ENCODE measurements around the gene RAP1A. TPM values are rescaled to one million over a fixed set of nuclear protein-coding genes. Genes with fewer than 3 reads are reported as not detected.

The RAP1A gene
- total RNA-seq, 1 experiment from 2014 or later, result 55.2 TPM

DNA sequence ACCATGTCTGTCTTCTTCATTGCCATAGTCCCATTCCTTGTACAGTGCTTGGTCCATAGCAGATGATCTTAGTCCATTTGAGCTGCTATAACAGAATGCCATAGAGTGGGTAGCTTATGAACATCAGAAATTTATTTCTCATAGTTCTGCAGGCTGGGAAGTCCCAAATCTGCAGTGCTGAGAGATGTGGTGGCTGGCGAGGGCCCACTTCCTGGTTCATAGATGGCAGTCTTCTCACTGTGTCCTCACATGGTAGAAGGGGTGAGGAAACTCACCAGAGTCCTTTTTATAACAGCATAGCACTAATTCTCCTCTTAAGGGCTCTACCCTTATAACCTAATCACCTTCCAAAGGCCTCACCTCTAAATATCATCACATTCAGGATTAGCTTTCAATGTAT, 23.1 kb upstream of the RAP1A start:
- H3K4me1 ChIP-seq (replicated peaks; ENCODE audit: insufficient read depth), result peaks cover 40% of the 10 kb centered on the region
- CTCF ChIA-PET, result no interaction called here

DNA sequence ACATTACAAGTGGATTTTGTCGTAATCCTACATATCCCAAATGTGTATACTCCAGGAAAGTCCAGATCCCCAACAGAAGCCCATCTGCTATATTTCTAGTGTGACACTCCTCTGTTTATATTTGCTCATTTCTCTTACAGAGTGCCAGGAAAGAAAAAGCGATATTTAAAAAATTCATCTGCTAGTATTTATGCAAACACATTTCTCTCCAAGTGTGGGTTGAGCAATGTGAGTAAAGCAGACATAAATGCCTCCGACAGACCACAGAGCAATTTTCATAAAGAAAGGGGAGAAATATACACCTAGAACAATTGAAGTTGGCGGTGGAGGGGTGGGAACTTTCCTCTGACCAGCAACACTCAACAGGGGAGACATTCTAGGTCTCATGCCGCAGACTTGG, 22.2 kb upstream of the RAP1A start:
- POLR2A ChIA-PET (ENCODE audit: unreplicated experiment), result no interaction called here

More for the DNA sequence above, 23.1 kb upstream of the RAP1A start:
- intact Hi-C loops (cut with micrococcal nuclease; ENCODE audit: unreplicated experiment), result no loop called here
- no peaks in the 10 kb centered on the region for H3K36me3 ChIP-seq (ENCODE audit: low read depth)
- H3F3A ChIP-seq (ENCODE audit: insufficient read depth, low read depth), result peaks cover 32% of the 10 kb centered on the region
- POLR2A ChIA-PET (ENCODE audit: unreplicated experiment), result no interaction called here
- H4K20me1 ChIP-seq (ENCODE audit: insufficient read depth), result no peaks in the 10 kb centered on the region
- no peak for DNase-seq
- H2AFZ ChIP-seq, result no peak overlapping the region
- no peaks in the 10 kb centered on the region for H3K9me2 ChIP-seq (ENCODE audit: insufficient read depth)
- TF ChIP-seq EZH2 (IDR thresholded peaks at IDR 0.05; ENCODE audit: low read depth), result no peak
- TF ChIP-seq, protein P1, sequence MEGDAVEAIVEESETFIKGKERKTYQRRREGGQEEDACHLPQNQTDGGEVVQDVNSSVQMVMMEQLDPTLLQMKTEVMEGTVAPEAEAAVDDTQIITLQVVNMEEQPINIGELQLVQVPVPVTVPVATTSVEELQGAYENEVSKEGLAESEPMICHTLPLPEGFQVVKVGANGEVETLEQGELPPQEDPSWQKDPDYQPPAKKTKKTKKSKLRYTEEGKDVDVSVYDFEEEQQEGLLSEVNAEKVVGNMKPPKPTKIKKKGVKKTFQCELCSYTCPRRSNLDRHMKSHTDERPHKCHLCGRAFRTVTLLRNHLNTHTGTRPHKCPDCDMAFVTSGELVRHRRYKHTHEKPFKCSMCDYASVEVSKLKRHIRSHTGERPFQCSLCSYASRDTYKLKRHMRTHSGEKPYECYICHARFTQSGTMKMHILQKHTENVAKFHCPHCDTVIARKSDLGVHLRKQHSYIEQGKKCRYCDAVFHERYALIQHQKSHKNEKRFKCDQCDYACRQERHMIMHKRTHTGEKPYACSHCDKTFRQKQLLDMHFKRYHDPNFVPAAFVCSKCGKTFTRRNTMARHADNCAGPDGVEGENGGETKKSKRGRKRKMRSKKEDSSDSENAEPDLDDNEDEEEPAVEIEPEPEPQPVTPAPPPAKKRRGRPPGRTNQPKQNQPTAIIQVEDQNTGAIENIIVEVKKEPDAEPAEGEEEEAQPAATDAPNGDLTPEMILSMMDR (conservative IDR thresholded peaks at IDR 0.05), result no peak
- H3K79me2 ChIP-seq (ENCODE audit: low read depth), result no peaks in the 10 kb centered on the region
- no peak overlapping the region for H3K27ac ChIP-seq
- no peak overlapping the region for H3K4me3 ChIP-seq
- H3K27me3 ChIP-seq (ENCODE audit: insufficient read depth, low read depth), result no peaks in the 10 kb centered on the region
- H3K9me3 ChIP-seq (ENCODE audit: insufficient read depth, low read depth), result no peaks in the 10 kb centered on the region
- BruUV-seq (replicated peaks), result no TSS peak
- no peak overlapping the region for H3K4me2 ChIP-seq

DNA sequence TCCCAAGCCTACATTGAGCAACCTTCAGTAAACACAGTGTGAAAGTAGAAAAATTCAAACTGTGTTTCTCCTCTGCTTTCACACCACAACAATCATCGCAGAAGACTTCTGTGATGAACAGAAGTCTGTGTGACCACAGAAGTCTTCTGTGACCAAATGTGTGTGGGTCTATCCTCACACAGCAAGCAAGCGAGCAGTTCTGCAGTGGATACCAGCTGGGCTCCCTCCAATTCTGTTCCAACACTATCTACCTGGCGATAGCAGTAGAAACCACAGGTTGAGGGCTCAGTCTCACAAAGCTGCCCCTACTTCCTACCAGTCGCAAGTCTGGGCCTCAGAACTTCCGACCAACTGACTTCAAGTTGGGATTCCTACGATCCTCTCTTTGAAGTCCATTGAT, 21.0 kb upstream of the RAP1A start:
- Histone ChIP-seq H3K4me1 (replicated peaks; ENCODE audit: insufficient read depth) (peaks cover 21% of the 10 kb centered on the region), H4K20me1 (ENCODE audit: insufficient read depth) (no peaks in the 10 kb centered on the region), H3K9me2 (ENCODE audit: insufficient read depth) (no peaks in the 10 kb centered on the region), H2AFZ (no peak overlapping the region), H3K4me2 (no peak overlapping the region), H3K9me3 (ENCODE audit: insufficient read depth, low read depth) (no peaks in the 10 kb centered on the region), H3K79me2 (ENCODE audit: low read depth) (no peaks in the 10 kb centered on the region), H3K27ac (no peak overlapping the region), H3F3A (ENCODE audit: insufficient read depth, low read depth) (peaks cover 14% of the 10 kb centered on the region), H3K36me3 (ENCODE audit: low read depth) (no peaks in the 10 kb centered on the region), H3K27me3 (ENCODE audit: insufficient read depth, low read depth) (no peaks in the 10 kb centered on the region), H3K4me3 (no peak overlapping the region)
- no peak for DNase-seq
- intact Hi-C loops (cut with micrococcal nuclease; ENCODE audit: unreplicated experiment), result no loop called here
- POLR2A ChIA-PET (ENCODE audit: unreplicated experiment), result no interaction called here
- no peak for TF ChIP-seq EZH2 (IDR thresholded peaks at IDR 0.05; ENCODE audit: low read depth)
- TF ChIP-seq, protein P1 (conservative IDR thresholded peaks at IDR 0.05), result no peak
- BruUV-seq (replicated peaks), result no TSS peak
- CTCF ChIA-PET, result no interaction called here

More for the DNA sequence above, 22.2 kb upstream of the RAP1A start:
- Histone ChIP-seq H4K20me1 (ENCODE audit: insufficient read depth) (no peaks in the 10 kb centered on the region), H3K4me3 (no peak overlapping the region), H3K27me3 (ENCODE audit: insufficient read depth, low read depth) (no peaks in the 10 kb centered on the region), H3K4me1 (replicated peaks; ENCODE audit: insufficient read depth) (peaks cover 31% of the 10 kb centered on the region), H2AFZ (no peak overlapping the region), H3F3A (ENCODE audit: insufficient read depth, low read depth) (peaks cover 23% of the 10 kb centered on the region), H3K9me3 (ENCODE audit: insufficient read depth, low read depth) (no peaks in the 10 kb centered on the region), H3K4me2 (no peak overlapping the region), H3K79me2 (ENCODE audit: low read depth) (no peaks in the 10 kb centered on the region), H3K9me2 (ENCODE audit: insufficient read depth) (no peaks in the 10 kb centered on the region), H3K27ac (no peak overlapping the region), H3K36me3 (ENCODE audit: low read depth) (no peaks in the 10 kb centered on the region)
- intact Hi-C loops (cut with micrococcal nuclease; ENCODE audit: unreplicated experiment), result no loop called here
- no peak for DNase-seq
- CTCF ChIA-PET, result no interaction called here
- TF ChIP-seq EZH2 (IDR thresholded peaks at IDR 0.05; ENCODE audit: low read depth), result no peak
- BruUV-seq (replicated peaks), result no TSS peak

Data from PC-9 (cell line).